CD4-positive, alpha-beta T cell treated with Interleukin-1 beta for 1 hour (primary cell): ENCODE results near the gene IQCH.

Source experiments
- DNase-seq, 2 donors: peaks; one replicate each; pipeline ENCODE4 v3.0.0-alpha.2; 2020 to 2022

The IQCH gene

GRCh38 chr15:67506775-67507747, 252.5 kb downstream of the IQCH start:
- DNase-seq = no peak

GRCh38 chr15:67508407-67508806, 253.8 kb downstream of the IQCH start:
- DNase-seq = no peak

GRCh38 chr15:67509918-67510317, 255.3 kb downstream of the IQCH start:
- DNase-seq = no peak

- no peak for DNase-seq
Observed at GRCh38 chr15:67510597-67511190, 256.1 kb downstream of the IQCH start.

GRCh38 chr15:67511606-67512005, 257.0 kb downstream of the IQCH start:
- DNase-seq = no peak

GRCh38 chr15:67512140-67512539, 257.6 kb downstream of the IQCH start:
- DNase-seq = no peak

GRCh38 chr15:67512933-67513714, 258.5 kb downstream of the IQCH start:
- no peak for DNase-seq

GRCh38 chr15:67515090-67515489, 260.5 kb downstream of the IQCH start:
- no peak for DNase-seq

GRCh38 chr15:67515557-67515956, 261.0 kb downstream of the IQCH start:
- no peak for DNase-seq

GRCh38 chr15:67520321-67521028, 265.9 kb downstream of the IQCH start:
- DNase-seq = no peak

GRCh38 chr15:67521029-67521782, 266.6 kb downstream of the IQCH start, which contains the start of gene C15orf61:
C15orf61 (plus strand) TSS chr15:67521131; CDS start chr15:67521249, 118 bp downstream.
- DNase-seq = peak; percentile 89 to 90

GRCh38 chr15:67521783-67522568, 267.4 kb downstream of the IQCH start:
- peak in 1 of 2 donors; percentile 25 for DNase-seq

- DNase-seq = no peak
Observed at GRCh38 chr15:67523330-67523729, 268.7 kb downstream of the IQCH start.

GRCh38 chr15:67524235-67524634, 269.6 kb downstream of the IQCH start:
- no peak for DNase-seq

GRCh38 chr15:67528513-67528912, 273.9 kb downstream of the IQCH start:
- no peak for DNase-seq

- DNase-seq = no peak
Observed at GRCh38 chr15:67531379-67531914, 276.9 kb downstream of the IQCH start.

- DNase-seq = no peak
Observed at GRCh38 chr15:67533873-67534272, 279.3 kb downstream of the IQCH start.

GRCh38 chr15:67534360-67534759, 279.8 kb downstream of the IQCH start:
- no peak for DNase-seq

- DNase-seq = no peak
Observed at GRCh38 chr15:67537771-67538170, 283.2 kb downstream of the IQCH start.
